Superior temporal gyrus (tissue), 1 donor: ENCODE data around the gene ITPKB.
A peak's percentile ranks its signal among the peaks of the same experiment; 100 is the strongest.

Source experiments
- DNase-seq: peaks from one replicate; pipeline ENCODE4 v3.0.0-alpha.2; 2016; ENCODE audit errors: extremely low spot score

Gene ITPKB

DNA sequence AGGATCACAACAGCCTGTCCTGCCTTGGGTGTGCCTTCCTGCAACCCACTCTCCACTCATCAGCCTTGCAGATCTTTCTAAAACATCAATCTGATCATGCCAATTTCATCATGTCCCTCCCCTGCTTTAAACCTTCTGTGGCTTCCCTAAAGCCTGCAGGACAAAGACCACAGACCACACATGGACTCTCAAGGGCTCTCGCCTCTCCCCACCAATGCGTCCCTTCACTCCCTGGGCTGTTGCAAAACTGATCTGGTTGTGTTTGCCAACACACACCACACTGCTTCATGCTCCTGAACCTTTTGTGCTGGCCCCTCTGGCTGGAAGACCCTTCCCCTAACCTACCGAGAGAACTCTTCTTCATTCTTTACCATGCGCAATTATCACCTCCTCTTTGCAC, 72.4 kb downstream of the ITPKB start:
- DNase-seq: no peak

DNA sequence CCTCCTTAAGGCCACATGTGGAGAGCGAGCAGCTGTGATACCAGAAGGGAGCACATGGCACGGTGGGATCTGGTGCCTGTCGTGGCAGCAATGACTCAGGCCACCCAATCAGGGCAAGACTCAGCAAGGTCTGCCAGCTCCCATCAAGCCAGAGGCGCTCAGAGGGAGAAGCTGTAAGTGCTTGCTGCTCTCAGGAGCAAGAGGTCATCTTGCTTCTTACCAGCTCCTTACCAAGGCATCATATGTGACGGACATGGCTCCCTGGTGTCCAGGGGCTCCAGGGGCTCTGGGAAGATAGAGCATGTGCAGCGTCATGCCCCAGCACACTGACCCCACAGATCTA, 72.9 kb downstream of the ITPKB start:
- DNase-seq: no peak

DNA sequence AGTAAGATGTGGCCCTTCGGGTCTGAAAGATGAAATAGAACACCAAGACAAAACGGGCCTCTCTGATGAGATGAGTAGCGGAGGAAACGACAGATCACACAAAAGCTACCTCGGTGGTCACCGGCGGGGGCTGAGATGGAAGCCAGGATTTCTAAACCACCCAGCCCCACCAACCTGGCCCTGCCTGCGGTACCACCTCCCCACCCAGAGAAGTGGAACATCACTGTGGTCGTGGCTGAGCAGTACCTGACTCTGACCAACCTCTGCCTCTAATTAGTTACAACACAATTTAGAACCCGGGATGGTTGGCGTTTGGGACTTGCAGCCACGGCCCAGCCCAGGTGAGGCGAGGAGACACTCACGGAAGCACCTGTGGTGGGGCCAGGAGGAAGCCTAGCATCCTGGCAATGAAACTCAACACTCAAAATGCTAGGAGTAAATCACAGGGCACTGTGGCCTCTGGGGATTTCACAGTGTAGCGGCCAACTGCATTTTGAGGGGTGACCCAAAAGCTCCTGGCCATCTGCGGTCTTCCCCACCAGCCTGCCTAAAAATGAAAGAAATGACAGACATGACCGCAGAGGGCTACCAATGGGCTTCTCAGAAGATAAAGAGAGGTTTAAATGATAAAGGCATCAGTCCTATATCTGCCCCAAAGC, 73.4 kb downstream of the ITPKB start:
- DNase-seq: no peak

DNA sequence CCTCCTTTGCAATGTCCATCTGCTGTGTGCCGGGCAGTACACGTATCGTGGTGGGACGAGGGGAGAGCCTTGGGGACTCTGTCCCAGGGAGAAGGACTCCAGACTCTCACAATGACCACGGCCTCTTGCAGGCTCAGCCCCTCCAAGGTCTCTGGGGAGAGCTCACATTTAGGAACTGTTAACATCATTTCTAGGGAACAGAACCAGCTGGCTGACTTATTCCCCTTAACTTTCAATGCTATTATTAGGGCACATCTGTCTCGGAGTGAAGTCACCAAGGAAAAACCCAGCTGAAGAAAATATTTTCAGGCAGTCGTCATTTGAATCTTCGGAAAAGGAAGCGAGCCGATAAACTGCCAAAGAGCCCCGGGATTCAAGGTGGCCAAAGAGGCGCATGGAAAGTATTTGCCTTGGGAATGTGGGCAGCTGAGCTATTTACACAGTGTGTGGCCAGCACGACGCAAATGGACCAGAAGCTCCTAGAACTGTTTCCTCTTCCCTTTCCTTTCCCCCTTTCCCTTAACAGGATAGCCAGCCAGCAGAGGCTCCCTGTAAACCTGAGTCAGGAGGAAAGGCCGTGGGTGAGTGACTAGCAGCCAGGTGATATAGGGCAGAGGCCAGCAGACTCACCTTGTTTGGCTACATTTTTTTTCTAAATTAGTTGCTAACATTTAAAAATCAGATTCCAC, 74.5 kb downstream of the ITPKB start:
- no peak for DNase-seq

DNA sequence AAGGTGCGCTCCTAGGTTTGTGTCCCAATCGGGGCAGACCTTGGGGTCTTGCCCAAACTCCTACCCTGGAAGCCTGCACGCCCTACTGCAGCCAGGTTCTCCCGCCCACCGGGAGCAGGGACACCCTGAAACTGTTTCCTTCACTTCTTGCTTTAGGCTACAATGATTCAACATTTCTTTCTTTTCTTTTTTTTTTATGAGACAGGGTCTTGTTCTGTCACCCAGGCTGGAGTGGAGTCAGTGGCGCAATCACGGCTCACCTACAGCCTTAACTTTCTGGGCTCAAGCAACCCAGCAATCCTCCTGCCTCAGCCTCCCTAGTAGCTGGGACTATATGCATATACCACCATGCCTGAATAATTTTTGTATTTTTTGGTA, 75.8 kb downstream of the ITPKB start:
- DNase-seq: no peak

DNA sequence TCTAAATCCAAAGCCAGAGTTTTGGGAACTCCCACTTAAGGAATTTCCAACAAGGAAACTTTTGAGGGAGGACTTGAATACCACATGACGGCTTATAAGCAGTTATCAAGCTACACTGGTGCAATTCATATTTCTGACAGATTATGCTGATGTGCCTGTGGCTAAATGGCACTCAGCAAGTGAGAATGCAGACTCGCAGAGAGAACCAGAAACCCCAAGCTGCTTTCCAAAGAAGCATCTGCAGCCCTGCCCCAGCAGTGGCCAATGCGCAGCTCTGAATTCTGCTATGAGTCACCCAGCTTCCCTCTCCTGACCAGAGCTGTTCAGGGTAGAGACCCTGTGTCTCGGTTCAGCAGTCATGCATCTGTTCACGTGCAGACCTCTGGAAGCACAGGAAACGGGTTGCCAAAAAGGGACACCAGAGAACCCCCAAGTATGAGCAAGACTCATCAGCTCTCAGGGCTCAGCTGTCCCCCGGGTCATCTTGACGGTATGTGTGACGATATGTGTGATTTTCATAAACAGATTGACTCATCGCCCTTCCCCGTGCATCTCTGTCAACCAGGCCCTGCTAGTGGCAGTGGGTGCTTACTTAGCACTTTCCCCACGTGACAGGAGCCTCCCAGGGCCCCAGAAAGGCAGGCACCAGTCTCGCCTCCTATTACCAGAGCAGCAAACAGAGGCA, 76.3 kb downstream of the ITPKB start:
- DNase-seq: peak; percentile 74

DNA sequence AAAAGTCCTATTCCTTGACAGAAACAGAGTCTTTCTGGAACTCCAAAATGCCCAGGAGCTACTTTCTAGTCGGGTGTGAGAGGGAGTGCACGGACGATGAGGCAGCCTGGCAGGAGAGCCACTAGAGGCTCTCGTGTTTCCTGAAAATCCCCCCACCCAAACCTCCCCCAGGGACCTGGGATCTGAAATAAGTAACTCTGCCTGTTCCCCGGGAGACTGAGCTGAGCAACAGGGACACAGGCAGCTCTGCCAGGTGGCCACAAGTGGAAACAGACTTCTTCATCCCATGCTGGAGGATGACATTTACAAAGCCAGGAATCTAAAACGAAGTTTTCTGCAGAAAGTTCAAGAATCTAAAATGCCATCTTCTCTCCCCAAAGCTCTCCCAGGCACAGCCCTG, 77.1 kb downstream of the ITPKB start:
- DNase-seq: no peak

DNA sequence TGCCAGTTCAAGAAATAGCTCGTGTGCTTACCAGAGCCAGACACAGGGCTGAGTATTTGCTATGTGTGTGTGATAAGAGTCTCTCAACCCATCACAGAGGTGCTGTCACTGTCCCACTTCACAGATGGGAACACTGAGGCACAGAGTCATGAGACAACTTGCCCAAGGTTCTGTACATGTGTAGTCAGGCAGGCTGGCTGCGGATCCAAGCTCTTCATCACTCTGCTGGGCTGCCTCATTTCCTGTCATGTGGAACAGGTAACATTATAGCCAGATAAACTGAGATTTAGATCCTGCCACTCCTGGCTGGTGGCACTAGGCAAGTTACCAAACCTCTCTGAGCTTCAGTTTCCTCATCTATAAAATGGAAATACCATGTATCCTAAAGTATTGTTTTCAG, 77.8 kb downstream of the ITPKB start:
- DNase-seq: no peak

DNA sequence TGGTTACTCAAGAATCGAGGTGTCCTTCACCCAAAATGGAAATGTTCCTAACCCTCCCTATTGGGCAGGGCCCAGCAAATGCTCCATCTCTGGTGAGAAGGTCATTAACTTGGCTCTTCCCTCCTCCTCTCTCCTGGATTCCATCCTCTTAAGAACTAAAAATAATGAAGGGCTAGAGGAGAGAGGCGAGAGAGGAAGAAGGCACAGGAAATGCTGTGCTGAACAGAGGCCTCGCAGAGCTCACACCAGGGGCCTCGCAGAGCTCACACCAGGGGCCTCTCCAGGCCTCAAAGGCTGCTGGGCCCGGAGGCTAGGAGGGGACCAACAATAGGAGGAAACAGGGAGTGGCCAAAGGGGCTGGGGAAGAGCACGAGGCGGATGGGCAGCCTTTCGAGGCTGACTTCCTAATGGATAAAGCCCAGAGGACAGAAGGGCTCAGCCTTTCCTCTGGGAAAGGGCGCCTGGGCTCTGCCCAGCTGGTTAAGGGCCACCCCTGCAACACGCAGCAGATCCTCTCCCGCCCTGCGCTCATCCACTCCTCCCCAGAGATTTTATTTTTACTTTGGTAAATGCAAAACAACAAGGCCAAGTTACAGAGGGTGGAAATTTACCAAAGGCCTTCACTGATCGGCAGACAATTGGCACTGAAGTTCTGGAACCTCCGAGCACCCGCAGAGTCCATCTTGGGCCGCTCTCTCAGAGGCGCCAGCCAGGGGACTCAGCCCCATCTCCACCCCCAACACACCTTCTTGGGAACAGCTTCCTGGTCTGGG, 78.5 kb downstream of the ITPKB start:
- DNase-seq: no peak

DNA sequence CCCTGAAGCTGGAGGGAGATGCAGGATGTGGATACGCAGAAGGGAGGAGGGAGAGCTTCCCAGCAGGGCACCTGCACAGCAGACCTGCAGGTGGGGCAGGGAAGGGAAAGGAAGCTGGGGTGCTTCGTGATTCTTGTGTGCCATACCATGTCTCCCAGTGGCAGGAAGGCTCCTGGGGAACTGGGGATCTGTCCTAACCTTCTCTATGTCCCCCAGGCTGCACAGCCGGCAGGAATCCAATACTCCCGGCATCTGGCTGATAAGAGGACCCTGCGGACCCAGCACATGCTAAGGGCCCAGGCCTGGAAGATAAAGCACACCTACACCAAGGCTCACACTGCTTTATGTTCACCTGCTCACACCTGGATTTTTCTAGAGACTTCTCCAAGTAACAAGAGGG, 79.4 kb downstream of the ITPKB start:
- no peak for DNase-seq

DNA sequence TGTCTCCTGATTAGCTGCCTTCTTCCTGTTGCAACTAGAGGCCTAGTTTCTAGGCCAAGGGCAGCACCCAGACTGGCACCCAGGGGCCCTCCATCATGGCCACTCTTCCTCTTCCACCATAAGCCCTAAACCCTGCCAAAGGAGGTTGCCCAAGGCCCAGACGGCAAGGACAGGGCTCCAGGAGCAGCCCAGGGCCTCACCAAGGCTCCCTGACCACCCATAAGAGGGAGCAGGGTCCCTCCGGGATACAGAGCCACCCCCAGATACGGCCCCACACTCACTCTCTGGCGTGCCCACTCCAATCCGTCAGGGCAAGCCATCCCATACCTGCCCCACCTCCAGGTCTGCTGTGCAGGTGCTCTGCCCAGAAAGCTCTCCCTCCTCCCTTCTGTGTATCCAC, 79.9 kb downstream of the ITPKB start:
- DNase-seq: no peak

DNA sequence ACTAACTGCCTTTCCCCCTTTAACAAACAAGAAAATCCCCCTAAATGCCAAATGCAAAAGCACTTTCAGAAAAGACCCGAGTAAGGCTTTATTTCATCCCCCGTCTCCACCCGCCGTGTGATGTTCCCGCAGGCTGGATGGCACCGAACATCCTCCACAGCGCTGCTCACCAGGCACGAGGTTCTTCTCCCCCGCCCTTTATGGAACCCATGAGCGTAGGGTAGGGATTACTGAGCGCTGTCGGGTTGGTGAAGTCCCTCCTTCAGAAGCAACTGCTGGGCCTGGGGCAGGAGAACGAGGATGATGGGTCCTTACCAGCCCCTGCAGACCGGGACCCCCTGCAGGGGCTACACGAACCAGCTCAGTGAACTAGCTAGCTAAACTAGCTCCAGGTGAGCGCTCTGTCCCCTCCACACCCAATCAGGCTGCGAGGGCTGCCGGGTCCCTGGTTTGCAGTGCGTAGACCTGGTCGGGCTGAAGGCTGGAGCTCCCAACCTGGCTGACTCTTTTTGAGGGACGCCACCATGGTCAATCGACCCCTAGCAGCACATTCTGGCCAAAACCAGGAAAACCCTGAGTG, 80.4 kb downstream of the ITPKB start:
- no peak for DNase-seq

DNA sequence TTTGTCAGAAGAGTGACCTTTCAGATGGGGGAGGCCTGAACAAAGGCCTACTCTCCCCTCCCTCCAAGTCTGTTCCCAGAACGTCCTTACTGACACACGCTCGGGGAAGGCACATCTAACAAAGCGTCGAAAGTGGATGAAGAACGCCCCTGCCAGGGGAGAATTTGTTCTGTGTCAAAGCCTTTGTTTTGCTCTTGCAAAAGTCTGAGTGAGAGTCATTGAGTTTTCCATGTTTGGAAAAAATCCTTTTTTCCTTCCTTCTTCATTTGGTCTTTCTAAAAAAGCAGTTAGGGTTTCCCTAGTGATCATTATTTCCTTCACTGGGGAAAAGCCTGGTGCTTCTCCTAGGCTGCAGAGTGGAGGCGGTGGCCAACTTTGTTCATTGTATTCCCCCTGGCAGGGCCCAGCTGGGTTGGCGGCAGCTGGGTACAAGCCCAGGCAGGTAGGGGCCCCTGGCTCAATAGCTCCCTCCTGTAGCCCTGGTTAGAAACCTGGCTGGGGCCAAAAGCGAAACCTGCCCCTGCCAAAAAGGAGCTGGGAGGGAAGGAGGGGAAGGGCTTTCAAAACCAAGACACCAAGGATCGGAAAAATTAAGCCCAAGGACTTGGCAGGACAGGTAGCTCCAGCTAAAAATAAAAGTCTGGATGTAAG, 81.1 kb downstream of the ITPKB start:
- DNase-seq: peak; percentile 83

DNA sequence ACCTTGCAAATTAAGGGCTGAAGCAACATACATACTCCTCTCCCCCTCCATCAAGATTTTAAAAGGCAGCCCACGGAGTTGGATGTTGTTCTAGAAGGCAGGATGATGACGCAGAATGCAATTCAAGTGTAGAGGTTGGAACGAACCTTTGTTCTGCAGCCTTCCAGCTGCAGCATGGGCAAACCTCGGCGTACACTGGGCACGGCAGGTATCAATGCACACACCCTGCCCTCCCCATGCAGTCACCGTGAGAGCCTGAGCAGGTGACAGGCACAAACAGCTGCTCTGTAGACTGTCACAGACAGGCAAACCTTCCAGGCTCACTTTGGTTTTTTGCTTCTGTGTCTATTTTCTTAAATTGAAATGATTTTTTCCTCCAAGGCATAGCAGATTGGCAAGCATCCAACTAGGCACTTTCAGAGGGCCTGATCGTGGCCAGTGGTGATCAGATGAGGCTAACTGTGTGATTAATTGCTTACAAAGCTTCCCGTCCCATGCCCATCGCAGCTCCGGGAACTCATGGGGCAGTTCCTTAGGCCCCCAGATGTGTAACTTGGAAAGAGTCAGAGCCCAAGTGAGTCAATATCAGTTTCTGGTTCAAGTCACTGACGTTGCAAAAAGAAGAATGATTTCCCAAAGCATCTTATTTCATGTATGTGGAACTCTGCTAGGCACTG, 82.3 kb downstream of the ITPKB start:
- DNase-seq: no peak

DNA sequence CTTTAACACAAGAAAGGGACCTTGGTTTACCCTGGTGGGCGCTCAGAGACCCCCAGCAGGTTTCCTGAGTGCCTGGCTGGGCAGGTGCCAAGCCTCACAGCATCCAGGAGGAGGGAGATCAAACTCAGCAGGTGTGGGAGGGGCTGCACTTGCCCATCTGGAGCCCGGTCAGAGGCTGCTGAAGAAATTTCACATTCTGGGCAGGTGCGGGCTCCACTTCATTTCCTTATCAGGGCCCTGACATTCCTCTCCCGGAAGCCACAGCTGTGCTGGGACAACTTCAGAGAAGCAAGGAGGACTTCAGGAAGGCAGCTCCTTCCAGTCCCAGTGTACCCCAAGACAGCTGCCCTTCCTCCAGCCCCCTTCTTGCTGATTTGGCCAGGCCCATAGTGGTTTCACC, 82.9 kb downstream of the ITPKB start:
- DNase-seq: no peak

DNA sequence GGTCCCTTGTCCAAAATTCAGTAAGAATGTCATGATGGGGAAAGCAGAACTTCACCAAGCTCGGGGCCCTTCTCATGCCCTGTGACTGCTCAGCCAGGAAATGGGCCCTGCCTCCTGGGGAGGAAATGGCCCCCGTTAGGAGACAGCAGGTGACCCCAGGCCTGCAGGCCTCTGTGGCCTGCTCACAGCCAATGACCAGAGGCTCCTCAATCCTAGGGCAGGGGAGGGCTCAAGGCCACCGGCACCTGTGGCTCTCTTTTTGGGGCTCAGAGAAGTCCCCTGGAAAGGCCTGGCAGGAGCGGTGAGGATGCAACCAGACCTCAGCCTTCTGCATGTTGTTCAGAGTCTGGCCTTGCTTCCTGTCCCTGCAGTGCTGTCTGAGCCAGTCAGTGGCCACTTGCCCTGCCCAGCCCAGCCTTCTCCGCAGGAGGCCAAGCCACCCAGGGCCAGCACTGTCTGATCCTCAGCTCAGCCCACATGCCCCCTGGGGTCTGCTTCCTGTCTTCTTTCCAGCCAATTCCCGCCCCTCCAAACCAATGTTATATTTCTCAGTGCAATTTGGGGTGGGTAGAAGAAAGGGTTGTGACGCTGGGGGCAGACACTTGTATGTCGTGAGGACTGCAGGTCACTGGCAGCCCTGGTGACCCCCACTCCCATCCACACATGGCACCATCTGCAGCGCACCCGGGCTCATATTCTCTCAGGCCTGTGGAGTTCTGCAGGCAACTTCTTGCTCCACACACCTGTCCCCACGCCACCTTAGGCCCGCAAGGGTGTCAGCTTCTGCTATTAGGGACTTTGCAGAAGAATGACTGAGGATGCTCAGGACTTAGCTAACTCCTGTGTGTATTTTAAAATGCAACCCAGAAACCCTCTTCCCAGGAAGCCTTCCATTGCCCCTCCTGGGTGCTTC, 83.6 kb downstream of the ITPKB start:
- DNase-seq: no peak

DNA sequence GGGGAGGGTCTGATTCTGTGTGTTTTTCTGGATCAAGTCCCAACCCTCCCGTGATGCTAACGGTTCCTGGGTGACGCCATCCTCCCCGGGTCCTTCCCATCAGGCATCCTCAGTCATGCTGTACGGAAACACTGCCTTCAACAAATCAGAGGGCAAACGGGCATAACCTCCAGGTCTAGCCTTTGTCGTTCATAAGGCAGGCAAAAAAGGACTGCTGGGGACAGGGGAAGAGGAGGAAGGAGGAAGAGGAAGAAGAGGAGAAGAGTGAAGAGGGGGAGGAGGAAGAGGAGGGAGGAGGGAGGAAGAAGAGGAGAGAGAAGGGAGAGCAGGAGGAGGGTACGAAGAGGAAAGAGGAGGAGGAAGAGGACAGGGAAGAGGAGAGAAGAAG, 84.4 kb downstream of the ITPKB start:
- DNase-seq: no peak

DNA sequence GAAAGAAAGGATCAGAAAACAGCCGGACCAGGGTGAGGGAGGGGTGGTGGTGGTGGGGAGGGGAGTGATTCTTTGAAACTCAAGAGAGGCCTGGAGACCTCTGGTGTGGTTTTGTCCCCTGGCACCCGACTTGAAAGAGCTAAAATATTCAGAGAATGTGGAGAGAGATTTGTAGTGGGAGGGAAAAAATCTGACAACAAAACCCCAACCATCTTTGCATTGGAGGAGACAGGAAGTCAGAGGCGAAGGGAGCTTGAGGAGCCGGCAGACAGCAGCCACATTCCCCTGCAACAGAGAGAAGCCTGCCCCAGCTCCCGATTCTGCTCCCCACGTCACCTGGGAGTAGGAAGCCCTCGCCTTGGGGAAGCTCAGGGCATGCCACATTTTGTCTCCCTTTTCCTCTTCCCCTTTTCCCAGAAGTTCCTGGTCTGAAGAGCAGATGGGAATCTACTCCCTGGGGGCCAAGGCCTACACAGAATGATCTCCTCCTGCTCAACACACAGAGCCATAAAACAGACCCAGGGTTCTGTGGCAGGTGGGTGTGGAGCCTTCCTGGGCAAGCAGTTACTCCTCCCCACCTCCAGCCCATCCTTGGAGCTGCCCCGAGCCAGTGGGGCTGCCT, 84.9 kb downstream of the ITPKB start:
- DNase-seq: no peak

DNA sequence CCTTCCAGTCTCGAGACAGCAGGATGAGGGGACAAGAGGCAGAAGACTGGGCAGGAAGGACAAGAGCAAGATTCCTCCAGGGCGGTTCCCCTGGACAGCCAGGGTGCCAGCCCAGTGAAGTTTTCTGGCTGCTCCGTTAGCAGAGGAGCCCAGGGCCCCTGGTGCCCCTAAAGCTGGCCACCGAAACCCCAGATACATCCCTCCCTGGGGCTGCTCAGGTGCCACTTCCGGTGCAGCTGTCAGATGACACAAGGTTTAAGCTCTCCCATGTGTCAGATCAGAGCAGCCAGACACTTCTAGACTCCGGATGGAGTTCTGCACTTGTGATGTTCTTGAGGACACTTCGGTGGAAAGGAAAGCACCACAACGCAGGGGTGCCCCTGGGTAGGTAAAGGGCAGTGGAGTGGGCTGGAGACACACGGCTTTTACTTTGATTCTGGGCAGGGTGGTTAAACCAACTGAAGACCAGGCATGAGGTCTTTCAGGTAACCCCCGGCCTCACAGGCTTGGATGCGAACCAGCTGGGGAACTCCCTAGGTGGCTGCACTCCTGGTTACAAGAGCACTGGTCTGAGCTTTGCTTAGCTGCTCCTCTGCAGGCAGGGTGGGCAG, 85.7 kb downstream of the ITPKB start:
- no peak for DNase-seq
